Middle frontal gyrus (tissue), 1 donor: Measurements from ENCODE around the gene RETSAT.
"Not testable (repeated sequence)": the region's sequence is repeated elsewhere in the genome, so short reads cannot be mapped to it uniquely, and the experiment has no call there.

Experiments
- DNase-seq: peaks from one replicate; pipeline ENCODE4 v3.0.0-alpha.2; 2015; ENCODE audit warnings: low spot score; ENCODE audit errors: extremely low spot score

RETSAT gene

GRCh38 chr2:85380048-85380447 is 25.7 kb upstream of the RETSAT start:
- DNase-seq: no peak

GRCh38 chr2:85378257-85378656 is 23.9 kb upstream of the RETSAT start:
- no peak for DNase-seq

GRCh38 chr2:85377083-85377482 is 22.8 kb upstream of the RETSAT start:
- no peak for DNase-seq

DNA sequence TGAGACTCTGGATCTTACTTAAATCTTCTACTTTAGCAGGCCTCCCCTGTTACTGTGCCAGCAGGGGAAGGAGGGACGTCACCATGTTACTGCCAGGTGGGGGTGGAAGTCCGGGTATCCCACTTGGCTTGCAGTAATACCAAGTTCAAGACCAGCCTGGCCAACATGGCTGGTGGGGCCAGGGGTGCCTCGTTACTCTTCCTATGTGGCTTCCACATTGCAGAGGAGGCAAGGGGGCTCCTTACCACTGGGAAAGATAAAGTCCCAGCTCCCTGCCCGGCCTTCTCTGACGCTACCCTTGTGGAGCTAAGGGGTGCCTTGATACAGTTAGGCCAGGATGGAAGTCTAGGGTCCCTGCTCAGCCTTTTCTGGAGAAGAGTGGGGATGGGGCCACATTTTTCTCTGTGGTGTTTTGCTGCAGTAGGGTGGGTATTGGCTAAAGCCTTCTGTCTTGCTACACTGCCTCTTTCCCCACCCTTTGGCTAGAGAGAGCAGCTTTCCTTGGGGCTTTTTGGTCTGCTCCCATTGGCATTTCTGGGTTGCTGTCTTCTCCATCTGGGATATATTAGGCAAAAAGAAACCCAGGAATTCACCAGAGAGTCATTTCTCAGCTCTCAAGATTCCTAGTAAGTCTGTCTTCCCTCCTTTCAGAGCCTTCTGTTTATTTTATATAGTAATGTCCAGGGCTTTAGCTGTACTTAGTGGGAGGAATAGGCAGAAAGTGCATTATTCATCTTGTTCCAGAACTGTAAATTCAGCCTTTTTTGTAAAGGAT is 22.1 kb upstream of the RETSAT start:
- DNase-seq: no peak

- DNase-seq: no peak
These were observed 16.7 kb upstream of the RETSAT start for GRCh38 chr2:85371045-85371444.

DNA sequence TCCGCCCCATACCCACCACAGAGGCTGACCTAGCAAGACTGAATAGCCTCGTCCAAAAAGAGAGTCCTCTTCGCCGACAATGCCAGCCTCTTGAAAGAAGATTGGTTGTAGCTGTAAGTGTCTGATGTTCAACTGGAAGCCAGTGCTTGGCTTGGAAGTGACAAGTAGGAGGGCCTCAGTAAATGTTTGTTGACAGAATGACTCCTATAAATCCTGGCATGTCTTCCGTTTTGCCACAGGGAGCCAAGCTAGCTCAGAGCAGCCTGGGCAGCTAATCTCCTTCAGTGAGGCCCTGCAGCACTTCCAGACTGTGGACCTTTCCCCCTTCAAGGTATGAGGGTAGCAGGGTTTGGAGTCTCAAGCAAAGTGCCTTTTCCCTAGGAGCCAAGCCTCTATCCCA is 15.2 kb upstream of the RETSAT start:
- no peak for DNase-seq

DNA sequence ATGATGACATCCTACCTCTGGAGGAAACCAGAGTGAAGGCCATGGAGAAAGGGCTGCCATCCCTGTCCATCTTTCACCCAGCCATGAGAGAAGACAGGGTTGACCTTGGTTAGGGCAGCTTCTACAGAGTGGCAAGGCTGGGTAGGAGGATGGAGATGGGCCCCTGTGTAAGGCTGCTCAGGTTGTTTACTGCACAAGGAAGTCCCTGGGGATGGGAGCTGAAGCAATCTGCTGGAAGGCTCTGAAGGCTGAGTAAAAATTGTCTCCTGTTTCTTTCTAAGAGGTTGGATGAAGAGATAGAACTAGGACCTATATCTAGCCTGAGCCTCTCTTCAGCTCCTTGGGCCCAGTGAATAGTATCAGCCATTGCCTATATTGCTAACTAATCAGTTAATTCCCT is 14.6 kb upstream of the RETSAT start:
- DNase-seq: no peak

DNA sequence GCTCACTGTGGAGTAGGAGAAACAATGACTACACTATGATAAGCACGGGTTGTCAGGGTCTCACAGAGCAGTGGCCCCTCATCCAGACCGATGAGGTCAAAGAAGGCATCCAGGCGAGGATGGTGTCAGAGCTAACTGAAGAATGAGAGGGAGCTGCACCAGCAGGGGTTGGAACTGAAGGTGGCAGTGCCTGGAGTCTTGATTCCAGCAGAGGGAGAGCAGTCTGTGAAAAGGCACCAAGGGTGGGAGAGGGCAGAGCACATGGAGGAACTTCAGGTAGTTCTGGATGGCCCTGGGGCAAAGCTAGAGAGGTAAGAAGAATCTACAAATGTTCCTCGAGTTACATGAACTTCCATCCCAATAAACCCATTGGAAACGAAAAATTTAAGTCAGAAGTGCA is 12.9 kb upstream of the RETSAT start:
- DNase-seq: no peak

DNA sequence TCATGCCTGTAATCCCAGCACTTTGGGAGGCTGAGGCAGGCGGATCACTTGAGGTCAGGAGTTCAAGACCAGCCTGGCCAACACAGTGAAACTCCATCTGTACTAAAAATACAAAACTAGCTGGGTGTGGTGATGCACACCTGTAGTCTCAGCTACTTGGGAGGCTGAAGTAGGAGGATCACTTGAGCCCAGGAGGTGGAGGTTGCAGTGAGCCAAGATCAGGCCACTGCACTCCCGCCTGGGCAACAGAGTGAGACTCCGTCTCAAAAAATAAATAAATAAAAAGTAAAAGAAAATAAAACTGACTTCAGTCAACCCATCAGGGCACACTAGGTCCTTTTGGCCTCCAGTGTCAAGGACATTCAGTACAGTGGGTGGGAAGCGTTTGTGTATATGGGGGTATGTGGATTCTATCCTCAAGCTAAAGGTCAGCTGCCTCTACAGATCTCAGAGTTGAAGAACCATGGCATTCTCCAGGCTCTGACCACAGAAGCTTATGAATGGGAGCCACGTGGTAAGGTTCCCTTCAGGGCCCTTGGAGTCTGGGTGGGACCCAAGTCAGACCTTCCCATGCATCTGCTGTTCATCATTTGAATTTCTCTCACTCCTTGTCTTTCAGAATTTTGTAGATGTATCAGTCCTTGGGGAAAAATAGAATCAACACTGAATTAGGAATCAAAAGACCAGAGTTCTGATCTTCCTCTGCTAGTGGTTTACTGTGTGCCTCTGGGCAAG is 8.5 kb upstream of the RETSAT start:
- DNase-seq: not testable (repeated sequence)

DNA sequence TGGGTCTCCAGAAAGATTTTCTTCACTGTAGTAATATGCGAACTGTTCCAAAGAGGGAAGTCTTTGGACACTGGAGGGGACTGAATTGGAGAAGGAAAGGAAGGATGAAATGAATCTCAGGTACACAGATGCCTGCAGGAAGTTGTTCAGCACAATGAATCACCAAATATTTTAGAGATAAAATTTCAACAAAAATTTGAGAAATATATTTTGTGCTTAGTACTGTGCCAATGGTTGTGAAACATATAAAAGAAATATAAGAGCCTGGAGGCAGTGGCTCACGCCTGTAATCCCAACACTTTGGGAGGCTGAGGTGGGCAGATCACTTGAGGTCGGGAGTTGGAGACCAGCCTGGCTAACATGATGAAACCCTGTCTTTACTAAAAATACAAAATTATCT is 3.4 kb upstream of the RETSAT start:
- DNase-seq: no peak

- DNase-seq: no peak
These were observed 1.9 kb upstream of the RETSAT start for GRCh38 chr2:85356186-85356585.

- no peak for DNase-seq
These were observed 1.2 kb upstream of the RETSAT start for GRCh38 chr2:85355521-85355920.

GRCh38 chr2:85355073-85355410 is 714 bp upstream of the RETSAT start:
- DNase-seq: no peak

DNA sequence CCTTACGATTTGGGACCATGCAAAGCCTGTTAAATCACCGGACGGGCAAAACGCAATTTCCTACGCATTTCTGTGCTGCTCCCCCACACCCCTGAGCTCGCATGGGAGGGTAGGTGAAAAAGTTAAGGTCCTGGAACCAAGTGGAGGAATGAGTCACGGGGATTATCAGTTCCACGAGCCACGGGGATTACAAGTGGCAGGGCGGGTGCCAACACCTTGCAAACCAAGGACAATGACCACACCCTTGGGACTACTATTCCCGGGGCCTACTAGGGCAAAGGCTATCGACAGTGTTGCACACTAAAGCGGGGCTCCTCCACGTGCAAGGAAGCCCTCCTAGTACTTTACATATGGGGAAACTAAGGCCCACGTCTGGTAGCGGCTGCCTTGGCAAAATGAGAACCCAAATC is 447 bp downstream of the RETSAT start:
- DNase-seq: no peak

GRCh38 chr2:85347599-85347998 is 6.7 kb downstream of the RETSAT start:
- no peak for DNase-seq

- DNase-seq: no peak
These were observed 9.9 kb downstream of the RETSAT start for GRCh38 chr2:85344356-85344954.

DNA sequence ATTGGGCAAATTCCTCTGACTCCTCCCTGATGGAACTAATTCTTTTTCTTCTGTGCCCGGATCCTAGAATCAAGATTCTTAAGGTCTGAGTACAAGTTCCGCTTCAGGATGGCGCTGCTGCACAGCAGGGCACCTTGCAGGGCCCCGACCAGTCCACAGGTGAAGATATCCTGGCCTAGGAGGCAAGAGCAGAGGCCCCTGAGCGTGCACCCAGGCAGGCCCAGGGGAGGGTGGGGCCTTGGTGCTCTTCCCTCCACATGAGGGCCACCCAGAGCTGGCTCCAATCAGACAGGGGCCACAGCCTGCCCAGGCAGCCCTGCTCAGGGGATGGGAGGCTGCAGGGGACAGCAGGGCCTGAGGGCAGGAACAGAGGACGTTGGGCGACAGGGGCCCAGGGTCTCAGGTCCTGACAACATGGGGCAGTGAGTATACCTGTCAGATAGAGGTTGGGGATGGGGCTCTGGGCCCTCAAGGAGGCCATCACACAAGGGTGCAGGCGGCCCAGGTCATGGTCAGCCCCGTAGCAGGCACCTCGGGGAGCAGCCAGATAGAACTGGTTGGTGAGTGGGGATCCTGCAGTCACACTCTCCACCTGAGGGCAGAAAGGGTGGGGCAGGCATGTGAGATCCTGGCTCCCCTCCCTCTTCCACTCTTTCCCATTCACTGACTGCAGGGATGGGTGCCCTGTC is 11.0 kb downstream of the RETSAT start:
- DNase-seq: not testable (repeated sequence)

DNA sequence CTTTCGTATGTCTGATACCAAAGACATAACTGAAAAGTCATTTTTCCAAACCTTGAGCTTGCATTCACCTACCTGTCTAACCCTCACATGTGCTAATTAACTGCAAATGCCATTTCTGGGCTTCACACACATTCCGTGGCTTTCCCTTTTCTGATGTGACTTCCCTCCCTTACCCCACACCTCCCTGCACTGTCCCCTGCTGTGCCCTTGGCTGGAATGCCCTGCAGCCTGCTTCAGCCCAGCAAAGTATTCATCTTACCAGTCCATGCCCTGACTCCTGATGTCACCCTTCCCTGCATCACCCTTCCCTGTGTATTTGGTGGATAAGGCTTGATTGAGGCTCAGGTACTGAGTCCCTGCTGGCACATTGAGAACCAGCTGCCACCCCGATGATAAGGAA is 12.2 kb downstream of the RETSAT start:
- no peak for DNase-seq

GRCh38 chr2:85341269-85342029 is 12.9 kb downstream of the RETSAT start:
- no peak for DNase-seq

DNA sequence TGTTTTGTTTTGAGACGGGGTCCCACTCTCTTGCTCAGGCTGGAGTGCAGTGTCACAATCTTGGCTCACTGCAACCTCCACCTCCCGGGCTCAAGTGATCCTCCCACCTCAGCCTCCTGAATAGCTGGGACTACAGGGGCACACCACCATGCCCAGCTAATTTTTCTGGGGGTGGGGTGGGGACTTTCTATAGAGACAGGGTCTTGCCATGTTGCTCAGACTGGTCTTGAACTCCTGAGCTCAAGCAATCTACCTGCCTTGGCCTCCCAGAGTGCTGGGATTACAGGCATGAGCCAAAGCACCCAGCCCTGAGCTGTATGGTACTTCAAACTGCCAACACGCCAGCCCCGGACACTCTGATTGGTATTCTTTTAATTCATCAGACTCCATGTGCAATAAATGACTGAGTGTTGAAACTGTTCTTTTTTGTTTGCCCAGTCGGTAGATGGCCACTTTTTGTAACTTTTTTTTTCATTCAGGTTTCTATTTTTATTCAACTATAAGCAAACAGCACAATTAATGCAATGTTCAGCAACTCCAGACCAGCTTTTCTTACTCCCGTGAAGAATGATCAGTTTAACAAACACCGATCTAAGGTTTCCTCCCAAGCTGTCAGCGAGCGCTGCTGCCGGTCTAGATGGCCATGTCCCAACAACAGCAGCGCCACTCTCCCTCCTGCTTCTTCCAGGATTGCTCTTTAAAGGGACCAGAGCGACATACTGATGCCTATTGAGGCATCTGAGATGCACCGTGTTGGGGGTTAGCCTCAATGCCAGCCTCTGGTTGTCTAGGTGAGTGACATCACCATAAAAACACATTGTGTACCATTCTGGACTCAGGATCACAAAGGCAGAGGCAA is 14.1 kb downstream of the RETSAT start:
- no peak for DNase-seq
